Stomach (tissue), 9 donors: ENCODE measurements around the gene NGDN. TPM values are rescaled to one million over a fixed set of nuclear protein-coding genes. Genes with fewer than 3 reads are reported as not detected.
A peak's percentile ranks its signal among the peaks of the same experiment; 100 is the strongest.

ENCODE experiments used
- DNase-seq, 2 donors: peaks; one replicate each; pipeline versions ENCODE4 v3.0.0 to v3.0.0-alpha.2; 2013 to 2019
- H3K27ac ChIP-seq, 5 donors: fragments of 200-600 bp in 4 of 5; sonication (generic) in 4 of 5; one replicate each; pipeline ENCODE4 v1.5.1; 2013 to 2019; ENCODE audit warnings: mild to moderate bottlenecking in 1 of 5, moderate library complexity in 1 of 5
- H3K27me3 ChIP-seq, 3 donors: fragments of 200-600 bp; sonication (generic); one replicate each; pipeline ENCODE4 v1.5.1; 2017 to 2019; ENCODE audit warnings: mixed run types in 1 of 3
- H3K36me3 ChIP-seq, 4 donors: fragments of 200-600 bp; sonication (generic); 1 replicate in 3 of 4; 2 replicates in 1 of 4; pipeline ENCODE4 v1.5.1; 2016 to 2019
- H3K4me1 ChIP-seq, 4 donors: fragments of 200-600 bp; sonication (generic); one replicate each; pipeline ENCODE4 v1.5.1; 2016 to 2019
- H3K4me3 ChIP-seq, 4 donors: fragments of 200-600 bp; sonication (generic) in 3 of 4; one replicate each; pipeline ENCODE4 v1.5.1; 2016 to 2019; ENCODE audit warnings: mild to moderate bottlenecking in 1 of 4
- H3K9me3 ChIP-seq, 4 donors: fragments of 200-600 bp; sonication (generic); one replicate each; pipeline ENCODE4 v1.5.1; 2016 to 2019
- EP300 ChIP-seq: sonication (generic); formaldehyde crosslinking; IDR thresholded peaks from one replicate; pipeline ENCODE4 v1.6.1; 2017; ENCODE audit warnings: antibody characterized with exemption
- POLR2A ChIP-seq, 4 donors: fragments of 450-650 bp; IDR thresholded peaks; one replicate each; pipeline ENCODE4 v1.6.1; 2016; ENCODE audit warnings: antibody characterized with exemption in 4 of 4, control low read depth in 2 of 4, mild to moderate bottlenecking in 1 of 4, moderate library complexity in 1 of 4
- POLR2AphosphoS5 ChIP-seq, 3 donors: sonication (generic); formaldehyde crosslinking; IDR thresholded peaks; one replicate each; pipeline ENCODE4 v1.6.1; 2016; ENCODE audit warnings: antibody characterized with exemption in 3 of 3
- WGBS, 5 donors: extraction: QIAGEN DNeasy Blood & Tissue Kit in 3 of 5; methylation state at CpG; one replicate each; pipeline versions ENCODE4 v1.1.5 to v1.1.7; 2013 to 2018; 5-methylcytosine and 5-hydroxymethylcytosine counted together
- intact Hi-C: fragments of 100-400 bp; cut with DNase I; formaldehyde crosslinking; loops from one replicate; pipeline ENCODE4 v1.15.1; 2023; ENCODE audit warnings: low total_unique reads
- polyA plus RNA-seq, 3 donors: library from polyadenylated mRNA; stranded (reverse); fragments of 200-250 nt; gene quantifications; one replicate each; pipeline ENCODE4 v1.2.3, GENCODE V29; 2013
- total RNA-seq, 5 donors: library from RNA; depleted of rRNA; stranded (reverse); fragments of >200 nt; gene quantifications; one replicate each; pipeline versions ENCODE4 v1.1.0 to v1.2.3, GENCODE V29; 2014 to 2016
- TF ChIP-seq, protein P1 (sequence below), 7 experiments: fragments of 450-650 bp in 4 of 7; fragments of 200-600 bp in 3 of 7; sonication (generic) in 3 of 7; IDR thresholded peaks; one replicate each; pipeline ENCODE4 v1.5.1; 2016 to 2019; ENCODE audit warnings: antibody characterized with exemption in 7 of 7, control low read depth in 2 of 7, mild to moderate bottlenecking in 1 of 7
- donor health status: healthy with polysubstance abuse.
- donor health status: Bipolar disorder and iron deficiency.
- donor health status: healthy.

NGDN gene
- total and polyA plus RNA-seq, 8 donors, result 3.5 to 72.7 (median 31.7) TPM

GRCh38 chr14:23434488-23435222 is 34.8 kb upstream of the NGDN start:
- TF ChIP-seq POLR2A (IDR thresholded peaks at IDR 0.05), result no peak
- TF ChIP-seq, protein P1, sequence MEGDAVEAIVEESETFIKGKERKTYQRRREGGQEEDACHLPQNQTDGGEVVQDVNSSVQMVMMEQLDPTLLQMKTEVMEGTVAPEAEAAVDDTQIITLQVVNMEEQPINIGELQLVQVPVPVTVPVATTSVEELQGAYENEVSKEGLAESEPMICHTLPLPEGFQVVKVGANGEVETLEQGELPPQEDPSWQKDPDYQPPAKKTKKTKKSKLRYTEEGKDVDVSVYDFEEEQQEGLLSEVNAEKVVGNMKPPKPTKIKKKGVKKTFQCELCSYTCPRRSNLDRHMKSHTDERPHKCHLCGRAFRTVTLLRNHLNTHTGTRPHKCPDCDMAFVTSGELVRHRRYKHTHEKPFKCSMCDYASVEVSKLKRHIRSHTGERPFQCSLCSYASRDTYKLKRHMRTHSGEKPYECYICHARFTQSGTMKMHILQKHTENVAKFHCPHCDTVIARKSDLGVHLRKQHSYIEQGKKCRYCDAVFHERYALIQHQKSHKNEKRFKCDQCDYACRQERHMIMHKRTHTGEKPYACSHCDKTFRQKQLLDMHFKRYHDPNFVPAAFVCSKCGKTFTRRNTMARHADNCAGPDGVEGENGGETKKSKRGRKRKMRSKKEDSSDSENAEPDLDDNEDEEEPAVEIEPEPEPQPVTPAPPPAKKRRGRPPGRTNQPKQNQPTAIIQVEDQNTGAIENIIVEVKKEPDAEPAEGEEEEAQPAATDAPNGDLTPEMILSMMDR (IDR thresholded peaks at IDR 0.05), result no peak
- no peak for TF ChIP-seq EP300
- TF ChIP-seq POLR2AphosphoS5 (IDR thresholded peaks at IDR 0.05), result no peak
- peak in 1 of 2 donors; percentile 9 for DNase-seq

DNA sequence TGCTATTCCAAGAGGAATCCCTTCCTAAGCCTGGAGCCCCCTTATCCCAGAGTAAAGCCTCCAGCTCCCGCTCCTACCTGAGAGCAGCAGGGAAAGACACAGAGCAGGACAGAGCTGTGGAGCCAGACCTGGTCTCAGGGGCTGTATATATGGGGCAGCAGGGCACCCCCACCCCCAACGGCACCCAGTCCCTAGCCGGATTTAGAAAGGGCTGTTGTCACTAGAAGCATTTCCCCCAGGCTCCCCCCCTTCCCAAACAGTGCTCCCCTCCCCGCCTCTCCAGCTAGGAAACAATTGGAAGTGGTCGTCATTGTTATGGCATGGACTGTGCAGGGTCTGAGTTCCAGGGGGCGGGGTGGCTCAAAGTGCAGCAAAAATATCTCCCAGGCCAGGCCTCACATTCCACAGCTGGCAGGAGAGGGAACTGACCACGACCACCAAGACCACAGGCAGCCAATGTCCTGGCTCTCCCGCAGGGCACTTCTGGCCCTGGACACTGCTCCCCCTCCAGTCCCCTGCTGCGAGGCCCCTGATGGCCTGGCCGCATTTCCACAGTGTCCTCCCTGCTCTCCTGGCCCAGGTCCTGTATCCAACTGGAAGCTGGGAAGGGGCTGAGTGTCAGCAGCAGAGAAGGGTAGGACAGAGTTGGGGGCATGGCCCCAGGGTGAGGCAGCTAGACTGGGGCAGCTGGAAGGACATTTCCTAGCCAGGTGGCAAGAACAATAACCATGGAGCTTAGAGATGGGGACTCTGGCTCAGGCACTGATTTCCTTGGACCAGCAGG is 33.8 kb upstream of the NGDN start, which contains the start of gene MYH7:
MYH7 (minus strand) TSS at position 118 of the 784 bp plus-strand sequence. CDS start 1,928 bp downstream, outside the sequence.
- intact Hi-C loops, result no loop called here
- peak in 1 of 2 donors; percentile 37 for DNase-seq
- H3K36me3 ChIP-seq, result no peaks in the 10 kb centered on the region
- peaks cover 0 to 7% (median 0%) of the 10 kb centered on the region in 3 donors for H3K27me3 ChIP-seq
- no peaks in the 10 kb centered on the region for H3K4me1 ChIP-seq
- no peaks in the 10 kb centered on the region for H3K9me3 ChIP-seq
- TF ChIP-seq EP300, result no peak
- no peak for TF ChIP-seq POLR2A (IDR thresholded peaks at IDR 0.05)
- TF ChIP-seq, protein P1 (IDR thresholded peaks at IDR 0.05), result no peak
- no peak for TF ChIP-seq POLR2AphosphoS5 (IDR thresholded peaks at IDR 0.05)
- H3K4me3 ChIP-seq, result no peak within 1 kb of the TSS
- 45 to 73% (median 52%) methylated on average over 8 to 10 of the region's 10 CpGs for WGBS, 5 donors
- H3K27ac ChIP-seq, result no peak within 1 kb of the TSS

More at GRCh38 chr14:23434488-23435222, 34.8 kb upstream of the NGDN start:
- H3K4me3 ChIP-seq, result no peak overlapping the region
- no peak overlapping the region for H3K27ac ChIP-seq
- no peaks in the 10 kb centered on the region for H3K36me3 ChIP-seq
- intact Hi-C loops, result no loop called here
- peaks cover 0 to 7% (median 0%) of the 10 kb centered on the region in 3 donors for H3K27me3 ChIP-seq
- no peaks in the 10 kb centered on the region for H3K9me3 ChIP-seq
- H3K4me1 ChIP-seq, result no peaks in the 10 kb centered on the region
- 78 to 90% (median 81%) methylated on average over 8 of the region's 8 CpGs for WGBS, 5 donors

DNA sequence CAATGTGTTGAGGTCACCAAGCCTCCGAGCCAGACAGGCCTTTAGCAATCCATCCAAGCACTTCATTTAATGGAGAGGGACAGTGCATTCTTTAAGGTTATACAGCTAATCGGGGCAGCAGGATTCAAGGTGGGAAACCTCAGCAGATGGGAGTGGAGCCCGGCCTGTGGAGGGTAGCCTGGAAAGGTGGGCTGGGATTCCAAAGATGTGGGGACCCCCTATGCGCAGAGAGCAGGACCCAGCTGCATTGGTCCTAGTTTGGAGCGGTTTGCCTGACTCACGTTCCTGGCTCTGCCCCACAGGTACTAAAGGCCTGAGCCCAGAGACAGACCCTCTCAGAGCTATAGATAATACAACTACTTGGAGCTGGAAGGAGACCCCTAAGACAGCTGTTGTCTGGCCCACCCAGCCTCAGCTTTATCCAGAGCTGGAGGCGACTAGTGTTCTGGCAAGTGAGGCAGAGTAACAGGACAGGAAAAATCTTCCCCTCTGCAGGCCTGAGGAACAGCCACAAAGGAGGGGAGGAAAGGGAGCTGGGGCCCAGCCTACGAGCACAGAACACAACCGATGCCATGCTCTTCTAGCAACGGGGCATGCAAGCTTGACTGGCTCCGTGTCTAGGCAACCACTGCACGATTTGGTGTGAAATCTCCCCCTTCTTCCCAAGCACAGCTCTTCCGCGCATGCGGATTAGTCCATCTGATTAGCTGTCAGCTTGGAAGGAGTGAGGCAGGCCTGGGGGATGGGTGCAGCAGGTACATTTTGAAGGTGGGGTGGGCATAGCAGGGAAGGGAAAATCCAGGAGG is 33.0 kb upstream of the NGDN start:
- 63 to 66% (median 66%) methylated on average over 15 of the region's 15 CpGs for WGBS, 5 donors
- no peaks in the 10 kb centered on the region for H3K4me1 ChIP-seq
- TF ChIP-seq EP300 (no peak), POLR2A (IDR thresholded peaks at IDR 0.05) (no peak), POLR2AphosphoS5 (IDR thresholded peaks at IDR 0.05) (no peak)
- TF ChIP-seq, protein P1 (IDR thresholded peaks at IDR 0.05), result no peak
- no peak overlapping the region for H3K27ac ChIP-seq
- H3K27me3 ChIP-seq, result peaks cover 0 to 7% (median 0%) of the 10 kb centered on the region in 3 donors
- no peaks in the 10 kb centered on the region for H3K9me3 ChIP-seq
- H3K36me3 ChIP-seq, result no peaks in the 10 kb centered on the region
- peak in 1 of 2 donors; percentile 84 for DNase-seq
- intact Hi-C loops, result no loop called here
- H3K4me3 ChIP-seq, result no peak overlapping the region
